Heart left ventricle (tissue), 13 donors: ENCODE results near the gene FOXC1.

ENCODE experiments used
- CTCF ChIP-seq, 12 donors: fragments of 200-600 bp; sonication (generic) in 4 of 12; IDR thresholded peaks; one replicate each; pipeline versions ENCODE4 v1.5.0 to v1.8.0; 2018 to 2022; ENCODE audit warnings: antibody characterized with exemption in 12 of 12, mild to moderate bottlenecking in 5 of 12
- POLR2A ChIP-seq, 2 donors: fragments of 450-650 bp; IDR thresholded peaks; one replicate each; pipeline ENCODE4 v1.6.1; 2017; ENCODE audit warnings: antibody characterized with exemption in 2 of 2, mild to moderate bottlenecking in 2 of 2, moderate library complexity in 2 of 2
- donor health status: ischemic (EF 13 %, LVEDD 7.1; RV severe dilation, severe dysfunction).
- donor health status: DM: no; HTN: yes; CAD: no.
- donor health status: DM: no; HTN: no; CAD: no.
- donor health status: ischemic (EF 25% LVEDD 6.9; RV normal size, moderate dysfunction).
- donor health status: ischemic (EF 25% LVEDD 5.7; RV mildly dilated, moderate dysfunction).
- donor health status: ischemic (EF 35%, LVEDD 5.7; RV mildly dilated, moderate dysfunction).
- donor health status: nonischemic (EF 11% LVEDD 7.7; RV severe dilation, severe dysfunction).
- donor health status: DM: yes; HTN: yes; CAD: no.
- donor health status: PGD.
- donor health status: ischemic (EF 29% LVEDD 5.4; RV normal size, mild dysfunction).
- donor health status: nonischemic (EF 23%, LVEDD 6.1; RV moderate dilation, normal function).

- TF ChIP-seq CTCF (IDR thresholded peaks at IDR 0.05) (no peak), POLR2A (IDR thresholded peaks at IDR 0.05) (no peak)
Measured at GRCh38 chr6:1560281-1561058, 49.2 kb upstream of the FOXC1 start.
